Fibroblast of lung (primary cell): ENCODE results near the gene DMBT1.

Experiments
- EZH2 ChIP-seq: IDR thresholded peaks from 2 replicates; pipeline ENCODE4 v1.5.1; 2012; ENCODE audit warnings: low read length, control low read depth, mild to moderate bottlenecking; ENCODE audit errors: missing control alignments
- TF ChIP-seq, protein P1 (sequence below), 2 donors: IDR thresholded peaks in 1 of 2; conservative IDR thresholded peaks in 1 of 2; 1 replicate in 1 of 2; 2 replicates in 1 of 2; pipeline ENCODE4 v1.5.1; 2011 to 2012; ENCODE audit warnings: low read length in 2 of 2, control low read depth in 1 of 2, inconsistent platforms in 1 of 2, low read depth in 1 of 2, mild to moderate bottlenecking in 1 of 2

GRCh38 chr10:122587098-122587760, 26.7 kb downstream of the DMBT1 start:
- TF ChIP-seq, protein P1, sequence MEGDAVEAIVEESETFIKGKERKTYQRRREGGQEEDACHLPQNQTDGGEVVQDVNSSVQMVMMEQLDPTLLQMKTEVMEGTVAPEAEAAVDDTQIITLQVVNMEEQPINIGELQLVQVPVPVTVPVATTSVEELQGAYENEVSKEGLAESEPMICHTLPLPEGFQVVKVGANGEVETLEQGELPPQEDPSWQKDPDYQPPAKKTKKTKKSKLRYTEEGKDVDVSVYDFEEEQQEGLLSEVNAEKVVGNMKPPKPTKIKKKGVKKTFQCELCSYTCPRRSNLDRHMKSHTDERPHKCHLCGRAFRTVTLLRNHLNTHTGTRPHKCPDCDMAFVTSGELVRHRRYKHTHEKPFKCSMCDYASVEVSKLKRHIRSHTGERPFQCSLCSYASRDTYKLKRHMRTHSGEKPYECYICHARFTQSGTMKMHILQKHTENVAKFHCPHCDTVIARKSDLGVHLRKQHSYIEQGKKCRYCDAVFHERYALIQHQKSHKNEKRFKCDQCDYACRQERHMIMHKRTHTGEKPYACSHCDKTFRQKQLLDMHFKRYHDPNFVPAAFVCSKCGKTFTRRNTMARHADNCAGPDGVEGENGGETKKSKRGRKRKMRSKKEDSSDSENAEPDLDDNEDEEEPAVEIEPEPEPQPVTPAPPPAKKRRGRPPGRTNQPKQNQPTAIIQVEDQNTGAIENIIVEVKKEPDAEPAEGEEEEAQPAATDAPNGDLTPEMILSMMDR (conservative IDR thresholded peaks at IDR 0.05 in 1 of 2, IDR thresholded peaks at IDR 0.05 in 1 of 2; ENCODE audit: low read depth in 1 of 2, low read length in 2 of 2), result no peak
- TF ChIP-seq EZH2, result no peak
